MV-4-11 (cell line): ENCODE data around the gene RHBDL3.
"Not testable (repeated sequence)": the region's sequence is repeated elsewhere in the genome, so short reads cannot be mapped to it uniquely, and the experiment has no call there.

ENCODE experiments used
- DNase-seq: peaks from one replicate; lab custom pipeline; 2025; lab: John Stamatoyannopoulos, UW

Gene RHBDL3

DNA sequence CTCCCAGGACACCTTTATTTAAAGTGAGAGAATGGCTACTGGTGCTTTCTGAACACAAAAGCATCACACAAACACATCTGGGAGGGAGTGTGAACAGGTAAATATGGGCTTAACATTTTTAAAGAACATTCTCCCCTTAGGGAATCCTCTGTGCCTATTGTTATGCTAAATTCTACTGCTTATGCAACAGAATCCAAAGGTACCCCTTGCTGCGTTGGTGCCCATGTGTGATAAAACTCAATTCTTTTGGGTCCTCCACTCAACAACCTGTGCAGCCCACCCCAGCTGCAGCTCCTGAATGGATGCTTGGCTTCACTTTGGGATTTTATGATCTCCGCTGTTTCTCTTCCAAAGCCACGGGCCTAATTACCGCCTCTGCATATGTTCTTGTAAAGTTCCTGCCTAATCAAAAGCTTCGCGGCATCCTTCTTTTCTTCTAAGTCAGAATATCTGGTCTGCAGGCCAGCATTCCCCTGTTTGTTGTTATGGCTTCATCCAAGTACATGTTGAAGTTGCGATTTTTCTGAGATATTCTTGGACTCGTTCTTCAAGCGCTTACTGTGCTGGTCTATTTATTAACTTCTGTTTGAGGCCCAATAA lies 23.9 kb downstream of the RHBDL3 start:
- DNase-seq: no peak

DNA sequence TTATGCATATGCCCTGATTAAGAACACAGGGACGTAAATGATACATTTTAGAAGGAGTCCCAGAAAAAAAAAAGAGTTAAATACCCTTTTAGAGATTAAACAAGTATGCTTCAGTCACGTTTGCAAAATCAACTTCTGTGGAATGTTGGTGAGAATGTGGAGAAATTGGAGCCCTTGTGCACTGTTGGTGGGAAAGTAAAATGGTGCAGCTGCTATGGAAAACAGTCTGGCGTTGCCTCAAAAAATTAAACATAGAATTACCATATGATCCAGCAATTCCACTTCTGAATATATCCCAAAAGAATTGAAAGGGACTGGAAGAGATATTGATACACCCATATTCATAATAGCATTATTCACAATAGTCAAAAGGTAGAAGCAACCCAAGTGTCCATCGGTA lies 26.5 kb downstream of the RHBDL3 start:
- DNase-seq: no peak

DNA sequence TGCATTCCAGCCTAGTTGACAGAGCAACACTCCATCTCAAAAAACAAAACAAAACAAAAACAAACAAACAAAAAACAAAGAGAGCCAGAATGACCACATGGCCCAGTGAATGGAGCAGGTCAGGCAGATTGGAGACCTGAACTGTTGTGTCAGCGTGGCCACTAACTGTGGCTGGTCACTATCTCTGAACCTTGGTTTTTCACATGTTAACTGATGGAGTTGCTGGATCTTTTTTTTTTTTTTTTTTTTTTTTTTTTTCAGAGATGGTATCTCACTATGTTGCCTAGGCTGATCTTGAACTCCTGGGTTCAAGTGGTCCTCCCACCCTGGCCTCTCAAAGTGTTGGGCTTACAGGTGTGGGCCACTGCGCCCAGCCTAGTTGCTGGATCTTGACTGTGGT lies 31.8 kb downstream of the RHBDL3 start:
- DNase-seq: no peak

DNA sequence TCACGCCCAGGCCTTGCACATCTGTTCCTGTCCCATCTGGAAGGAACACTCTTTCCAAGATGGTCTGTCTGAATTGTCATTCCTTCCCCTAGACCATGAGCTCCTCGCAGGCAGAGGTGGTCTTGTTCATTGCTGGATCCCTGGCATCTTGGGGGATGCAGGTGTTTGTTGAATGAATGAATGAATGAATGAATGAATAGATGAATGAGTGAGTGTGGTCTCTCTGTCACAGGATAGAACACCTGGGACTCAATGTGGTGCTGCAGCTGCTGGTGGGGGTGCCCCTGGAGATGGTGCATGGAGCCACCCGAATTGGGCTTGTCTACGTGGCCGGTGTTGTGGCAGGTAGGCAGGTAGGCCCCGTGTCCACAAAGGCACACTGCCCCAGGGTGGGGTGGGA lies 32.2 kb downstream of the RHBDL3 start:
- no peak for DNase-seq

DNA sequence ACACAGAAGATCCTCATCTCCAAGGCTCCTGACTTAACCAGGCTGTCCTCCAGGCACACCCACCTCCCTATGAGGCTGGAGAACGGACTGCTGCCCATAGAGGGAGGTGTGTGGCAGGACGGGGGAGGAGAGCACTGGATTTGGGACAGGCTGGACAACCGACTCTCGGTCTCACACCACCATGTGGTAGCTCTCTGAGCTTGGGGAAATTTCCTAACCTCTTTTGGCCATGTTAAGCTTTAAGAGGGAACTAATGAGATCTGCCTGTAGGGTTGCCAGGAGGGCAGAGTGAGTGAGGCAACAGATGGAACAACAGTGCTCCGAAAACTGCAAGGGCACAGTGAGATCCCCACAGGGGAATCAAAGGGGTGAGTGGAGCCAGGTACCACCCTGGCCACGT lies 32.7 kb downstream of the RHBDL3 start:
- DNase-seq: peak; percentile 39

DNA sequence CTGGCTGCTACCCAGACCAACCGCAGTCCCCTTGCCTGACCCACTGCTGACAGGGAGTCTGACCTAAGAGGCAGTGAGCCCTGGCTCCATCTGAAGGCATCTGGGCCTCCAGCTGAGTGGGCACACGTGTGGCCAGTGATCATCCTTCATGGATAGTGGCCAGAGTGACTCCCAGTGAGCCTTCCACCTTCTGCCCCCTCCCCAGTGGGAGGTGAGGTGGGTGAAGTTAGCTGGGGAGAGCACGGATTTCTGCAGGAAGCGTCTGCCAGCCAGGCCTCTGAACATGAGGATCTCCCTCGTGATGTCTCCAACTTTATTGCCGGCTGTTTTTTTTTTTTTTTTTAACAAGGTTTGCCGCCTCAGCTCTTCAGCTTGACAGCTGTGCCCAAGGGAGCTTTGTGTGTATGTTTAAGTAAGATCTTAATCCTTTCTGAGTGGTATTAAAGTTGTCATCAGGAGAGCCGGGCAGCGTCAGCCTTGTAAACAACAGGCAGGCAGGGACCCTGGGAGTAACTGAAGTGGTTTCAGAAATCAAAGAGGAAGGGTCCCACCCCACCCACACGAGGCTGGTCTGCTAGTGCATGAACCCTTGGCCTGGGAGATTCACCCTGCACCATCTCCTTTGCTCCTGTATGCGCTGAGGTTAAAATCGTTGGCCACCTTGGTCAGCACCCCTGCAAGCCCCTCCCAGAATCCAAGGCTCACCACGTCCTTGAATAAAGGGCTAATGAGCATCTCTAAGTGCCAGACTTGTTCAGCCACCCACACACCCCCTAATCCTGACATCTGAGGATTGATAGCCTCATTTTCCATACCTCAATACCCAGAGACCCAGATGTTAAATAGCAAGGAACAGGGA lies 33.3 kb downstream of the RHBDL3 start:
- no peak for DNase-seq

DNA sequence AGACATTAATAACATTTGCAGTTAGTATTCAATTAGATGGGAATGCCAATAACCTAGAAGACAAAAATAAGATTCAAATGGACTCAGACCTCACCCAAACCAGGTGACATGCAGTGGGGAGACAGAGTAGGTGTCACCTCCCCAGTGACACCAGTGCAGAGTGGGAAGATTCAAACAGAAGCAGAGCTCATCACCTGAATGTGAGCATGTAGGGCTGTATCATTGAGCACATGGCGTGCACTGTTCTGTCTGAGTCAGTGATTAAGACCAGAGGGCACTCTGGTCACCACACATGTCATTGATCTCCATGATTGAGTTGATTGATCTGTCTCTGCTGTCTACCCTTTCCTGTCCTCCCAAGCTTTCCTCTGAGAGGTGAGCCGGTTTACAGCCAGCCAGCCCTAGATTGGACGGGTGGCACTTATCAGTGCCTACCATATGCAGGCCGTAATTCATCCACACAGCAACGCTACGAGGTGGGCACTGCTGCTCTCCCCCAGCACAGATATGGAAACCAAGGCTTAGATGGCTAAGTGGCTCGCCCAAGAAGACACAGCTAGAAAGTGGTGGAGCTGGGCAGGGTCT lies 34.0 kb downstream of the RHBDL3 start:
- DNase-seq: no peak

DNA sequence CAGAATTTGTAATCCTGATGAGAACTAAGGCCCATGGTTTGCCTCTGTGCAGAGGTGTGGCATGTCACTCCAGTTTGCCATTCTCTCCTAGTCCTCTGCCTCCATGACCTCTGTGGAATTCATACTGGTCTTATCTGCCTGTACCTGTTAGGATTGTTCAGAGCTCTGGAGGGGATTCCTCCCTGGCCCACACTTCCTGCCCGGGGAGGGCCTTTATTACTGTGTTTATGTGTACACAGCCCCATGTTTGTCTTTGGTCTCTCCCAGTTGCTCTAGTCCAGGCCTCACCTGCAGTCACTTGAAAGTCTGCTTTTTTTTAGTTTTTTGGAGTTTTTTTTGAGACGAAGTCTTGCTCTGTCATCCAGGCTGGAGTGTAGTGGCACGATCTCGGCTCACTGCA lies 36.4 kb downstream of the RHBDL3 start:
- no peak for DNase-seq

DNA sequence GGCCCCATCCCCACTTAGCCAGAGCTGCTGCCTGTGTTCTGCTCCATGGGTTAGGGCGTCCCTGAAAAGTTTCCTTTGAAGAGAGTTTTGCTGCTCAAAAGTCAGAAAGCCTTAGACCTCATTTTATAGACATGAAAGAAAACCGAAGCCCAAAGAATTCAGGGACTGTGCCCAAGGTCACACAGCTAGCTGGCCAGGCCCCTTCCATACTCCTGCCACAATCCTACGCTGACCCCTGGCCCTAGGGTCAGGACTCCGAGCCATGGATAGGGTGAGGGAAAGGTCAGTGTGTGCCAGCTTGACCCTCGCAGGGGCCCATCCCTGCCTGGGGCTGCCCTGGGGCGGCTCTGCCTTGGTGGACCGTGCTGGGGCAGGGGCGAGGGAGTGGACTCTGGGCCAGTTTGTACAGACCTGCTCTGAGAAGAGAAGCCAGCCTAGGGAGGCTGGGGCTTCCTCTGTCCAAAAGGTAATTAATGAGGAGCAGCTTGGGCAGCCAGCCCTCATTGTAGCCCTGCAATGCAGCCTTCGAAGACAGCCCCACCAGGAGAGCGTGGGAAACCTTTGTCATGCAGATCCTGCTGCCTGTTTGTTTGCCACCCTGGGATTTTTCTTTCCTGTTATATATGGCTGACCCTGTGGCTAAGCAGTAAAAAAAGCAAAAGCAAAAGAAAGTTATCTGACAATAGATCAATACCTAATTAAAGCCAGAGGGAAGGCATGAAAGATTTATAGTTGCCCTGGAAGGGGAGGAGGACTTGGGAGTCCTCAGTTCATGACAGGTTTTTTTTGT lies 37.4 kb downstream of the RHBDL3 start:
- no peak for DNase-seq

DNA sequence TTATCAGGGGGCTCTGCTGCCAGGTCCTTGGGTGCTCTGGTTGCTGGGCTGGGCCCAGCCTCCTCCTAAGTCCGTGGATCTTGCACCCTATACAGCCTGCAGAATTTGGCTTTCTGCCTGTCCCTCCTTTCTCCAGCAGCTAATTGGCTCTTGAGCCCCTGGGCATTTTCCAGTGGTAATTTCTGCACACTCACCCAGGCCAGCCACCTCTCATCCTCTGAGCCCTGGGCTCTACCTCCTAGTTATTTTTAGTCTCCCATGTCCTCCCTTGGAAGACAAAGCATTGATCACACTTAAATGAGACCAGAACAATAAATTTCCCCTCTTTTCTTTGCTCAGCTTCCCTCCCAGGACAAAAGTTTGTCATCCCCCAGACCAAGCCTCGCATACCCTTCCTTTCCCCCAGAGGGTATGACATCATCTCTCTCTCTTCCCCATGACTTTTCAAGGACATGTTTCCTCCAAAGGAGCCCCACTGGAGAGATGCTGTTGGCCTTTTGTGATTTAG lies 38.2 kb downstream of the RHBDL3 start:
- DNase-seq: no peak

DNA sequence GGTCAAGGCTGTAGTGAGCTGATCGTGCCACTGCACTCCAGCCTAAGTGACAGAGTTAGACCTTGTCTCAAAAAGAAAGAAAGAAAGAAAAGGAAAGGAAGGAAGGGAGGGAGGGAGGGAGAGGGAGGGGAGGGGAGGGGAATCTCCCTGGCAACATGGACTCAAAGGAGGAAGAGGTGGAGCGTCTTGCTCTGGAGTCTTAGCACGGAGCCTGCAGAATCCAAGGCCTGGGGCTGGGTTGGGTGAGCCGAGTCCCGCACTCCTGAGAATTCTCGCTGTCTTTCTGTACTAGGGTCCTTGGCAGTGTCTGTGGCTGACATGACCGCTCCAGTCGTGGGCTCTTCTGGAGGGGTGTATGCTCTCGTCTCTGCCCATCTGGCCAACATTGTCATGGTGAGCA lies 39.4 kb downstream of the RHBDL3 start:
- DNase-seq: no peak

DNA sequence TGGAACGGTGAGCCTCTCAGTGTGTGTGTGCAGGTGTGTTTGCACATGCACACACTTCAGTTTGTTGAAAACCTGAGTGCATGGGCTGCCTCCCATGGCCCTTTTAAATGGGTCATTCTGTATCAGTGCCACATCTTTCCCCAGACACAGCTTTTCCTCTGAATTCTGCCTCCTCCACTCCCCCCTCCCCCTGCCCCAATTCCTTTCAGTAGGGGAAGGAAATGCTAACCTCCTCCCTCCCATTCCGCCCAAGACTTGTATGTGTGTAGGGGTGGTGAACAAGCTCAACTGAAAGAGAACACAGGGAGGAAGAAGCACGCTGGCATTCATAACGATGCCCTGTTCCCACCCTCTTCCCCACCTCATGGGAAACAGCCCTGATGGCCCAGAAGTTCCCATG lies 42.0 kb downstream of the RHBDL3 start:
- no peak for DNase-seq

DNA sequence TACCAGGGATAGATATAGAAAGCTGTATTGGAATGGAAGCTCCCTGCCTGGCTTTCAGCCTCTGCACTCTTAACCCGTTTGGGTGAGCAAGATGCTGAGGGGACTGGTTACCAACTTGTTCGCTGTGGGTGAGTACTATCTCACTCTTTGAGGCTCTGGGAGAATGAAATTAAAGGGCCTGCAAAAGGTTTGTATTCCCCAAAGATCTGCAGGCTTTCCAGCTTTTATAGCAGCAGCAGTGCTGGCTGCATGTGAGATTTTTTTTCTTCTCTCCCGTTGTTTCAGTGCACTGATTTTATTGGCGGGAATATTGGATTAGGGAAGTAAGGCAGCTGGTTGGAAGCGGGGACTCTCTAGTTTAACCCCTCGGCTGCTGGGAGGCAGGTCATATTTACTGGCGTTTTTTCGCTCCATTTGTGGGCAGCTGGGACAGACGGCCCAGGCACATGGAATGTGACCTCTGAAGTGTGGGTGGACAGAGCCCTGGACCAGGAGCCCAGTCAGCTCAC lies 45.5 kb downstream of the RHBDL3 start:
- no peak for DNase-seq

DNA sequence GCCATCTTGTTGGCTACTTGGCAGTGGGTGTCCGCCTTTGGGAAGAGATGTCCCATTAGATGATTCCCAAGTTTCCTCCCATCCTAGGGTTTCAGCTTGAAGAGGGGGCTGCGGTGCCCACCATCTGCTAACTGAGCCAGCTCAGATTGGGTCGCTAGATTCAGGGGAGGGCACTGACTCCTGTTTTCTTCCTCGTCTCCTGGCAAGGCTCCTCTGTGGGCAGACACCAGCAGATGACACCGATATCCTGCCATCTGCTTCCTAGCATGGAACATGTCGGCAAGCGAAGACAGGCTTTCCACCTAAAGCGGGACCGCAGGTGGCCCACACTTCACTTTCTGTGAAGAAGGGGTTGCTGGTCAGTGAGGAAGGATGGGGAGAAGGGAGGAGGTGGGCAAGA lies 49.0 kb downstream of the RHBDL3 start:
- no peak for DNase-seq

DNA sequence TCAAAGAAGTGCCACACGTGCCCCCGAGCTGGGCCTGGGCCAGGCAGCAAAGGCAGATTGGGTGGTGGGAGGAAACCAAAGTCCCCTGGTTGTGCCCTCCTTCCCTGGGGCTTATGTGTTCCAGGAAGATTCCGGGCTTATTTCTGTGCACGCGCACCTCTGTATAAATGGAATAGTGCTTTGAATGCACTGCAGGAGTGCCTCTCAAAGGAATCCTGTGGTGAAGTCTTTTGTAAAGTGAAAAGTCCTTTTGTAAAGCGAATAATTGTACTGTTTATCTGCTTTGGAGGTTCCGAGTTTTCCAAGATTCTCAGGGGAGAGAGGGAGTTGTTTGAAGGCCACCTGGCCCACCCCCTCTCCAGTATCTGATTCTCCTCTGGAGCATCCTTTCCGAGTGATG lies 49.5 kb downstream of the RHBDL3 start:
- DNase-seq: no peak

DNA sequence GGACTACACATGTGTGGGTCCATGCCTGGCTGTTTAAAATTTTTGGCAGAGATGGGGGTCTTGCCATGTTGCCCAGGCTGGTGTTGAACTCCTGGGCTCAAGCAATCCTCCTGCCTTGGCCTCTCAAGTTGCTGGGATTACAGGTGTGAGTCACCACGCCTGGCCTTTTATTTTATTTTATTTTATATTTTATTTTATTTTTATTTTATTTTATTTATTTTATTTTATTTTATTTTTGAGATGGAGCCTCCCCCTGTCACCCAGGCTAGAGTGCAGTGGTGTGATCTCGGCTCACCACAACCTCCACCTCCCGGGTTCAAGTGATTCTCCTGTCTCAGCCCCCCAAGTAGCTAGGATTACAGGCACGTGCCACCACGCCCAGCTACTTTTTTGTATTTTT lies 51.0 kb downstream of the RHBDL3 start:
- not testable (repeated sequence) for DNase-seq

DNA sequence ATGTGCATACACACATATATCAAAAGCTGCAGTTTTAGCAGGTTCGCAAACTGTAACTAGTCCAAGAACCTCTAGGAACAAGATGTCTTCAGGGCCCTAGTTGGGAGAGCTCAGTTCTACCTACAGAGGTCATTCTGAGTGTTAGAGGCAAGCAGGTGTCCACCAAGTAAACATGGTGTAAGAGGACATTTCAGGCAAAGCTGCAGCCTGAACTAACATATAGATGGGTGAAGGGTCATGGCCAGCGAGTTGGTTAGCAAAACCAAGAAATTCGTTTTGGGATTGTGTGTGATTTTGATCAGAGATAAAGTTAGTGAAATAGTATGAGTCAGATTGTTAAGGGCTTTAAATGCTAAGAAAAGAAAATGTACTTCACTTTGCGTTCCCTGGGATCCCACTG lies 51.7 kb downstream of the RHBDL3 start:
- DNase-seq: no peak

DNA sequence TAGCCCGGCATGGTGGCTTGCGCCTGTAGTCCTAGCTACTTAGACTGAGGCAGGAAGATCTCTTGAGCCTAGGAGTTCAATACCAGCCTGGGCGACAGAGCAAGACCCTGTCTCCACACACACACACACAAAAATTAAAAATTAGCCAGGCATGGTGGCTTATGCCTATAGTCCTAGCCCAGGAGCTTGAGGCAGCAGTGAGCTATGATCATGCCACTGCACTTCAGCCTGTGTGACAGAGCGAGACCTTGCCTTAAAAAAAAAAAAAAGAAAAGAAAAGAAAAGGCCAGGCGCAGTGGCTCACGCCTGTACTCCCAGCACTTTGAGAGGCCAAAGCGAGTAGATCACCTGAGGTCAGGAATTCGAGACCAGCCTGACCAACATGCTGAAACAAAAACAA lies 52.4 kb downstream of the RHBDL3 start:
- DNase-seq: no peak

DNA sequence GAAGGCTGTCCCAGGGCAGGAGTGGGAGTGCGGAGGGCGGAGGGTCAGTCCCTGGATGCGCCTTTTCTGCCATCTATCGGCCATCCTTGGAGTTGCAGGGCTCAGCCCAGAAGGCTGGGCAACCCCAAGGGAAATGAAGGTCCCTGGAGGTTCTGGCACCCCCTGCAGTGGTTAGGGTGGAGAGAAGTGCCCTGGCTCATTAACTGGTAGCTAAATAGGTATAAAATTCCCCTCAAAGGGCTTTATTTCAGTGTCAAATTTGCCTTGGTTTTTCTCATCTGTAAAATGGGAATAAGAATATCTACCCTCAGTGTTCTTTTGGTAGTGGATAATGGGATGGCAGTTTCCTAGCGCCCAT lies 53.9 kb downstream of the RHBDL3 start:
- peak; percentile 64 for DNase-seq

DNA sequence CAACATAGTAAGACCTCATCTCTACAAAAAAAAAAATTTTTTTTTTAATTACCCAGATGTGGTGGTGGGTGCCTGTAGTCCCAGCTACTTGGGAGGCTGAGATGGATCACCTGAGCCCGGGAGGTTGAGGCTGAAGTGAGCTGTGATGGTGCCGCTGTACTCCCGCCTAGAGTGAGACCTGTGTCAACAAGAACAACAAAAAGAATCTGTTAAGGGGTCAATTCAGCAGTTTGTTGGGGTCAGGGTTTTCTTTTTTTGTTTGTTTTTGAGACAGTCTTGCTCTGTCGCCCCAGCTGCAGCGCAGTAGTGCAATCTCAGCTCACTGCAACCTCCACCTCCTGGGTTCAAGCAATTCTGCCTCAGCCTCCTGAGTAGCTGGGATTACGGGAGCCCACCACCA lies 54.4 kb downstream of the RHBDL3 start:
- DNase-seq: not testable (repeated sequence)

DNA sequence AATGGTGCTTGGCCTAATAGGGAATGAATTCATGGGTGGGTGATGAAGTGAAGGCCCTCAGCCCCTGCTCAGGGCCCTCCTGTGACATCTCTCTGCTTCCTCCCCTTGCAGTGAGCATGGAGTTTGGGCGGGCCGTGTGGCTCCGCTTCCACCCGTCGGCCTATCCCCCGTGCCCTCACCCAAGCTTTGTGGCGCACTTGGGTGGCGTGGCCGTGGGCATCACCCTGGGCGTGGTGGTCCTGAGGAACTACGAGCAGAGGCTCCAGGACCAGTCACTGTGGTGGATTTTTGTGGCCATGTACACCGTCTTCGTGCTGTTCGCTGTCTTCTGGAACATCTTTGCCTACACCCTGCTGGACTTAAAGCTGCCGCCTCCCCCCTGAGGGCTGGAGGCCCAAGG lies 55.2 kb downstream of the RHBDL3 start:
- DNase-seq: no peak

DNA sequence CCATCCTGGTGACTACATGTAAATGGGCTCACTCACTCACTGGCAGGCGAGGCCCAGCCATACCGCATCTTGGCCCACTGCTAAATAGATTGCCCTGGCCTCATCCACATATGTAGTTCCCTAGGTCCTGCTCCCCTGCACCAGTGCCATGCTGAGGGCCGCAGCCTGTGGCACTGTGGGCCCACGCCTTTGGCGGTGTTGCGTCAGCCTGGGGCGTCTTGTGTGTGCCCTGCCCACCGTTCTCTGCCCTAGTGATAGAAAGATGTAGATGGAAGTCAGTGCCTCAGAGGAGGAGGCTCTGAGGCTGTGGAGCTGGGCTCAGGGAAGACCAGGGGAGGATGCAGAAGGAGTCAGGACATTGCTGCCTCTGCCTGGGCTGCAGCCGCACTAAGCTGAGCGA lies 57.4 kb downstream of the RHBDL3 start:
- peak; percentile 8 for DNase-seq
